SIG-M5 (cell line): ENCODE measurements around the gene GGTA1.
"Not testable (repeated sequence)": the region's sequence is repeated elsewhere in the genome, so short reads cannot be mapped to it uniquely, and the experiment has no call there.

Experiments
- DNase-seq: peaks from one replicate; lab custom pipeline; 2025; lab: John Stamatoyannopoulos, UW

GGTA1 gene

GRCh38 chr9:121499427-121500164, at the start of gene GGTA1:
GGTA1 (minus strand) TSS chr9:121499844; CDS start chr9:121467922, 31,922 bp downstream.
- DNase-seq, result no peak

GRCh38 chr9:121548666-121549065, 49.0 kb upstream of the GGTA1 start:
- no peak for DNase-seq

GRCh38 chr9:121545875-121546423, 46.3 kb upstream of the GGTA1 start:
- DNase-seq, result no peak

- no peak for DNase-seq
Observed at GRCh38 chr9:121545150-121545874, 45.7 kb upstream of the GGTA1 start.

GRCh38 chr9:121542025-121542424, 42.4 kb upstream of the GGTA1 start:
- no peak for DNase-seq

- no peak for DNase-seq
Observed at GRCh38 chr9:121541256-121541655, 41.6 kb upstream of the GGTA1 start.

- no peak for DNase-seq
Observed at GRCh38 chr9:121538221-121538620, 38.6 kb upstream of the GGTA1 start.

- DNase-seq, result no peak
Observed at GRCh38 chr9:121537283-121537682, 37.6 kb upstream of the GGTA1 start.

GRCh38 chr9:121532881-121533280, 33.2 kb upstream of the GGTA1 start:
- DNase-seq, result no peak

- DNase-seq, result no peak
Observed at GRCh38 chr9:121529237-121529987, 29.8 kb upstream of the GGTA1 start.

GRCh38 chr9:121528642-121529041, 29.0 kb upstream of the GGTA1 start:
- no peak for DNase-seq

- DNase-seq, result no peak
Observed at GRCh38 chr9:121527371-121527770, 27.7 kb upstream of the GGTA1 start.

GRCh38 chr9:121519688-121520087, 20.0 kb upstream of the GGTA1 start:
- DNase-seq, result not testable (repeated sequence)

GRCh38 chr9:121518634-121519033, 19.0 kb upstream of the GGTA1 start:
- no peak for DNase-seq

GRCh38 chr9:121513166-121513565, 13.5 kb upstream of the GGTA1 start:
- DNase-seq, result not testable (repeated sequence)

GRCh38 chr9:121510766-121511550, 11.3 kb upstream of the GGTA1 start:
- no peak for DNase-seq

GRCh38 chr9:121509180-121509579, 9.5 kb upstream of the GGTA1 start:
- DNase-seq, result no peak

- DNase-seq, result no peak
Observed at GRCh38 chr9:121508415-121508814, 8.8 kb upstream of the GGTA1 start.

GRCh38 chr9:121505903-121506735, 6.5 kb upstream of the GGTA1 start:
- no peak for DNase-seq

GRCh38 chr9:121503444-121503843, 3.8 kb upstream of the GGTA1 start:
- no peak for DNase-seq

GRCh38 chr9:121500165-121500478, 478 bp upstream of the GGTA1 start:
- DNase-seq, result no peak
